GM21390 (cell line): ENCODE results near the gene RBM19.
"Not testable (repeated sequence)": the region's sequence is repeated elsewhere in the genome, so short reads cannot be mapped to it uniquely, and the experiment has no call there.

Source experiments
- ATAC-seq: cut with Tn5 transposase; IDR thresholded peaks from one replicate; pipeline ENCODE4 v1.9.1; 2021; ENCODE audit not compliant: unreplicated experiment

RBM19 gene, protein sequence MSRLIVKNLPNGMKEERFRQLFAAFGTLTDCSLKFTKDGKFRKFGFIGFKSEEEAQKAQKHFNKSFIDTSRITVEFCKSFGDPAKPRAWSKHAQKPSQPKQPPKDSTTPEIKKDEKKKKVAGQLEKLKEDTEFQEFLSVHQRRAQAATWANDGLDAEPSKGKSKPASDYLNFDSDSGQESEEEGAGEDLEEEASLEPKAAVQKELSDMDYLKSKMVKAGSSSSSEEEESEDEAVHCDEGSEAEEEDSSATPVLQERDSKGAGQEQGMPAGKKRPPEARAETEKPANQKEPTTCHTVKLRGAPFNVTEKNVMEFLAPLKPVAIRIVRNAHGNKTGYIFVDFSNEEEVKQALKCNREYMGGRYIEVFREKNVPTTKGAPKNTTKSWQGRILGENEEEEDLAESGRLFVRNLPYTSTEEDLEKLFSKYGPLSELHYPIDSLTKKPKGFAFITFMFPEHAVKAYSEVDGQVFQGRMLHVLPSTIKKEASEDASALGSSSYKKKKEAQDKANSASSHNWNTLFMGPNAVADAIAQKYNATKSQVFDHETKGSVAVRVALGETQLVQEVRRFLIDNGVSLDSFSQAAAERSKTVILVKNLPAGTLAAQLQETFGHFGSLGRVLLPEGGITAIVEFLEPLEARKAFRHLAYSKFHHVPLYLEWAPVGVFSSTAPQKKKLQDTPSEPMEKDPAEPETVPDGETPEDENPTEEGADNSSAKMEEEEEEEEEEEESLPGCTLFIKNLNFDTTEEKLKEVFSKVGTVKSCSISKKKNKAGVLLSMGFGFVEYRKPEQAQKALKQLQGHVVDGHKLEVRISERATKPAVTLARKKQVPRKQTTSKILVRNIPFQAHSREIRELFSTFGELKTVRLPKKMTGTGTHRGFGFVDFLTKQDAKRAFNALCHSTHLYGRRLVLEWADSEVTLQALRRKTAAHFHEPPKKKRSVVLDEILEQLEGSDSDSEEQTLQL

DNA sequence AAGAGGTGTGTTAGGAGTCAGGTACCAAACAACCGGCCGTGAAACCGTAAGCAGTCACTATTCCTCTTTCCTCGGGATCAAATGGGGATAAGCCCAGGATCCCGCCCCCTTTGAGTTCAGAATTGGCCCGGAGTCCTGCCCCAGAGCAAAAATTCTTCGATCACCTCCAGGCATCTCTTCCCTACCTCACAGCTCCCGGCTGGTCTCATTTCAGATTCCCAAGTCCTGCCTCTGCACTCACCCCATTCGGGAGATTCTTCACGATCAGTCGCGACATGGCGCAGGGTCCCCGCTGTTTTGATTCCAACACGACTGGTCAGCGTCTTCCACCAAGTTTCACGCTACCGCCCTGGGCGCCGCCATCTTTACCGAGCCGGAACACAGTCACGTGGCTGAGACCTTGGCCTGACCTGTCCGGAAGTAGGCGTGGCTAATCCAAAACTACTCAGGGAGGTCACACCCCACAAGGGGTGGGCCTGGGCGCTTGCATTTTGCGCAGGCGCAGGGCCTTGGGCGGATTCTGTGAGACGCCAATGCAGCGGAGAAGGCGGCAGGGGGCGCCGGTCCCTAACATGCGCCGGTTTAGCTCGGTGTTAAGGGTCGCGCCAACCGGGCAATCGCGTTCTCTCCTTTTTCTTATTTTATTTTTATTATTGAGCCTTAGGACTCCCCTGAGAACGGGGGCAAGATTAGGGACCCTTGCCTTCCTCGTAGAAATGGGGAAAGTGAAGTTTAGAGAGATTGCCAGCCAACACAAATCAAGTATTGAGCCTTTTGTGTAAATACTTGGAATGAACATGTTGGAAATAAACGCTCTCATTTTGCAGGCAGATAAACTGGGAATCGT lies at the start of gene RBM19:
RBM19 (minus strand) TSS at position 375 of the 847 bp plus-strand sequence; CDS start at position 277, 98 bp downstream.
- peak; percentile 96 for ATAC-seq

DNA sequence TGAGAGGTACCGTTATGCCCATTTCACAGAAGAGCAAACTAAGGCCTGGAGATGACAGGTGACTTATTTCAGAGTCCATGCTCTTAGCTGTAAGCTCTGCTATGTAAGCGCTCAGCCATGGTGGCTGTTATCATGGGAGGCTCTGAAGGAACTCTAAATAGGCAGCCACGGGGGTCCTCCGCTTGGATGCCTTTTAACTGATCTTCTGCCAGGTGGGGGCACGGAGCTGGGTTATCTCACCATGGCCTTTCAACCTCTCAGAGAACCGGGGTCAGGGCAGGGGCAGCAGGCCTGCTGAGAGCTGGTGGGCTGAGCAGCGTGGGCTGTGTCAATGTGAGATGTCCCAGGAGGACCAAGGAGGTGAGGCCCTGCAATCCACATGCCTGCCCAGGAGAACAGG lies 49.7 kb upstream of the RBM19 start:
- no peak for ATAC-seq

DNA sequence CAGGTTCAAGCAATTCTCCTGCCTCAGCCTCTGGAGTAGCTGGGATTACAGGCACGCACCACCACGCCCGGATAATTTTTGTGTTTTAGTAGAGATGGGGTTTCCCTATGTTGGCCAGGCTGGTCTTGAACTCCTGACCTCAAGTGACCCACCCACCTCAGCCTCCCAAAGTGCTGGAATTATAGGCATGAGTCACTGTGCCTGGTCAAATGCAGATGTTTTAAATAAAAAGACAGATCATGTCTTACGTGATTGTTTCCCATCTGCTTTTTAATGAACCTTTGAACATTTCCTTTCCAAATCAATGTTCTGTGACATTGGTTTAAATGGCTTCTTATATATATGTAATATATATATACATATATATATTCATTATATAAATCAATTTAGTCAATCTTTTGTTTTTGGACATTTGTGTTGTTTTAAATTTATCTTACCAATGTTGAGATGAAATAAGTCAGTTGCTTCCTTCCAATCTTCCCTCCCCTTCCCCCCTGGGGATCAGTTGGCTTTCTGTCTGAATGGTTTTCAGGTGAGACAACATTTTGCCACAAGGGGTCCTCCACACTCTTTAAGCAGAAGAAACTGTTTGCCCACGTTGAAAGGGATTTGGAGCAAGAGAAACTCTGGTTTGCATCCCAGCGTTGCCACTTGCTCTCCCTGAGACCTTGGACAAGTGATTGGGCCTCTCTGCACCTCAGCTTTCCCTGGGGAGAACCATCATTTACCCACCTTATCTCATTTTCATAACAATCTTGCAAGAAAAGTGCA lies 47.6 kb upstream of the RBM19 start:
- ATAC-seq: no peak

DNA sequence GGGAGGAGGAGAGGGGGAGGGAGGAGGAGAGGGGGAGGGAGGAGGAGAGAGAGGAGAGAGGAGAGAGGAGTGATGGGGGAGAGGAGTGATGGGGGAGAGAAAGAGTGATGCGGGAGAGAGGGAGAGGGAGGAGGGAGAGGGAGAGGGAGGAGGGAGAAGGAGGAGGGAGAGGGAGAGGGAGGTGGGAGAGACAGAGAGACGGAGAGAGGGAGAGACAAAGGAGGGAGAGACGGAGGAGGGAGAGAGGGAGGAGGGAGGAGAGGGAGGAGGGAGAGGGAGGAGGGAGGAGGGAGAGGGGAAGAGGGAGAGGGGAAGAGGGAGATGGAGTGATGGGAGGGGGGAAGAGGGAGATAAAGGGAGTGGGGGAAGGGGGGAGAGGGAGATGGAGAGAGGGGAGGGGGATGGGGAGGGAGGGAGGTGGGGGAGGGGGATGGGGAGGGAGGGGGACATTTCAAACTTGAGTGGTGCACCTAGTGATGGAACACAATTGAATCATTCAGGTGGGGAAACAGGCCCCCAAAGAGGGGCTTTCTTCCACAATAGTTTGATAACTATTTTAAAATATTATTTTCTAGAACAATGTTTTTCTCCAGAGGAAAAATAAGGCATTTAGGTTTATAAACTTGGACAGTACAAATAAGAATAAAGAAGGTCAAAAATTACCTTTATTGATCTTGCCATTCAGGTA lies 46.8 kb upstream of the RBM19 start:
- no peak for ATAC-seq

DNA sequence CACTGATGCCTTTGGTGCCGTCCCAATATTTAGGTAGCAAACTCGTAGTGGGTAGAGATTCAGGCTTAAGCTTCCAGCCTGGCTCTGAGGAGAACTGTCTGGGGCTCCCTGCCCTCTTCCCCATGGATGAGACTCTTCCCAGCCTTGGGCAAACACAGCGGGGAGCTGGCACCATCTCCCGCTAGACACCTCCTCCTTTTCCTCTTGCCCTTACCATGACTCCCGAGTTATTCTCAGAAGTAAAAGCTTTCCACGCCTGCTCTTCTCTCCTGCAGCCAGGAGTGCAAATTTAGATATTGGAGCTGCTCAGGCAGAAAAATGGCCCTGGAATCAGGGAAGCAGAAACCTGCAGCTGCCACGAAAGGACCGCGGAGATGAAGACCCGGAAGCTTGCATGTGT lies 45.6 kb upstream of the RBM19 start:
- no peak for ATAC-seq

DNA sequence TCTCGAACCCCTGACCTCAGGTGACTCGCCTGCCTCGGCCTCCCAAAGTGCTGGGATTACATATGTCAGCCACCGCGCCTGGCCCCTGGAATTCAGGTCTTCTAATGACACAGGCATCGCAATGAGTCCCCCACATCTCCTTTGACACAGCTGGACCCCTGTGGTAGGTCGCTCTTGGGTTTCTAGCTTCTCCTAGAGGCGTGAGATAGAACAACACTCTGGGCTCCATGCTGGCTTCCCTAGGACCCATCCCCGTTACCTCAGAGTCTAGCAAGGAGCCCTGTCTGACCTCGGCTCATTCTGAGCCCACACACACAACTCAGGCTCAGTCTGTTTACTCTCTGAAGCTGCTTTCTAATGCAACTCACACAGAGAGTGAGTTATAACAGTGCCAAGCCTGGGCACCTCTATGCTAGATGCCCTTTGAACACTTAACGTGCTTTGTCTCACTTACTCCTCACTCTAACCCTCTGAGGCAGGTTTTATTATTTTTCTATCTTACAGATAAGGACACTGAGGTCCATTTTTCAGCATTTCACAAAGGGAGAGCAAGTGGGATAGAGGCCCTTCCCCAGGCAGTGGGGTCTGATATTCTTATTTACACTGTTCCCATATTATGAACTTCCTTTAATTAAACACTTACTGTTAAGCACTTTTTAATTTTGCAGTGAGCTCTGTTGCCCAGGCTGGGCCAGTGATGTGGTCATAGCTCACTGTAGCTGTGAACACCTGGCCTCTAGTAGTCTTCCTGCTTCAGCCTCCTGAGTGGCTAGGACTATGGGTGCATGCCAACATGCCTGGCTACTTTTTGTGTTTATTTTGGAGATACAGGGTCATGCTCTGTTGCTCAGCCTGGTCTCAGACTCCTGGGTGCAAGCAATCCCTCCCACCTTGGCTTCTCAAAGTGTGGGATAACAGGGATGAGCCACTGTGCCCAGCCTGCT lies 40.6 kb upstream of the RBM19 start:
- ATAC-seq: no peak

DNA sequence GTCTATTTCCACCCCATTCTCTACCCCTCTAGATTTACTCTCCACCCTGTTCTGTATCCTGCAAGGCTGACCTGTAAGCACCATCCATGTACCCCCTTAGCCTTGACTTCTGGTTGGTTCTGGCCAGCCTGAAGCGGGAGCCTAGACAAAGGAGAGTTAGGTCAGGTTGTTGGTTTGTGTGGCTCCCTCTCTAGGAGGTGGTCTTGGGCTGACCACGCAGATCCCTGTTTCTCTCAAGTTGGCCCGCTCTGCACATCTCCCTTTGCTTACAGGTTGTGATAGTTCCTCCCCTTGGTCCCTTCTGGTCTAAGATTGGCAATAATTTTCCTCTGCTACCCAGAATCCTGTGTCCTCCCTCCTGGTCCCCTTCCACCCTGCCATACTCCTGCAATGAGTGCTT lies 38.3 kb upstream of the RBM19 start:
- ATAC-seq: no peak

DNA sequence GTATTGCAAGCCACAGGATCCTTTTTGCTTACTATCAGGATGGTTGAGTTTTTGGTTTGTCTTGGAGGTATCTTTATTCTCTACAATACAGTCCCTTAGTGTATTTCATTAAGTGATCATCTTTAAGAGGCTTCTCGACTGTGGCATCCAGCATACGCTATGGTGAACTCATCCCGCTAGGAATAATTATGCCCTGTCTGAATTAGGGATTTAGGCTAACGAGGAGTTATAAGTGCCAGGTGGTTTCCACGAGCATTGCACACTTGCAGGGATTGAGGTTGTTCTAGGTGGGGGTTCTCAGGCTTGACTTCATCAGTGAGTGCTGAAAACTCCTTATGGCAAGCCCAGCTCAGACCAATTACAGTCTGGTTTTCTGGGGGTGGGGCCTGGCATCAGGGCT lies 37.2 kb upstream of the RBM19 start:
- ATAC-seq: no peak

DNA sequence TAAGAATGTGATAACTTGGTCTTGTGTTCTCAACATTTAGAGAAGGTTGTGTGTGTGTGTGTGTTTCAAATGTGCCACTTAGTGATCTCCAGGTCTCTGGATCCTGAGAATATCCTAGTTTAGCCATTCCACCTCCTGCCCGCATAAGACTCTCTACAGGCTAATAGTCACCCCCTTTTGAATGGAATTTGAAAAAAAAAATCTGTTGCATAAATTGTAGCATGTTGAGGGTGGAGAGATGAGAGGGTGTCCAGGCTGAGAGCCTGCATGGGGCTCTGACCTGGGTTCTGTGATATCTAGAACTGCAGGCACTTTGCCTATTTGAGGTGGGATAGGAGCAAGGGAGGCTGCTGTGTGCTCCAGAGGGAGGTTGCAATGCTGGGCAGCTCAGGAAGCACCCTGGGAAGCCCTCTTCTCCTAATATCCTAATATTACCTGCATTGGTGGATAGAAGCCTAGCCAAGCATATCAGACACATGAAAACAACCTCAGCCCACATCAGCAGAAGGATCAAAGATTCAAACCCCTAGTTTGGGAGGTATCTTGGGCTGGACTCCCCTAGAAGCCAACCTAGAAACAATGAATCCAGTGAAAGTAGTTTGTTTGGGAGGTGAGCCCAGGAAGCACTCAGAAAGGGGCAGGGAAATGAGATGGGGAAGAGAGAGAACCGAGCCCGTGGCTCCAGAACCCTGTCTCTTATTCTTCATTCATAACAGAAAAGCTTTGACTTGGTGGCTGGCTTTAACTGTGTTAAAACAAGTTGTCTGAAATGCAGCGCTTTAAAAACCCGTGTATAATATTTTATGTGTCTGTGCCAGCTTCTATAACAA lies 35.6 kb upstream of the RBM19 start:
- ATAC-seq: no peak

DNA sequence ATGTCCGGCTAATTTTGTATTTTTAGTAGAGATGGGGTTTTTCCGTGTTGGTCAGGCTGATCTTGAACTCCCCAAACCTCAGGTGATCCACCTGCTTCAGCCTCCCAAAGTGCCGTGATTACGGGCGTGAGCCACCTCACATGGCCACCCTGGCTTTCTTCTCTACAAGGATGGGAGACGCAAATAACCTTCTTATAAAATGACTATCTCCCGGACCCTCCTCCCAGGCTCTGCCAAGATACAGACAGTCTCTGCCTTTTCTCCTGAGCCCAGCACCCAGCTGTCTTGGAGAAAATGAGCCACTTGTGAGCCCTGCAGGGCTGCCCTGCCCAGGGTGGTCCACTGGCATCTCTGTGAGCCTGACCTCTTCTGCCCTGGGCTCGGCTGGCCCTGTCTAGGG lies 34.7 kb upstream of the RBM19 start:
- ATAC-seq: no peak

DNA sequence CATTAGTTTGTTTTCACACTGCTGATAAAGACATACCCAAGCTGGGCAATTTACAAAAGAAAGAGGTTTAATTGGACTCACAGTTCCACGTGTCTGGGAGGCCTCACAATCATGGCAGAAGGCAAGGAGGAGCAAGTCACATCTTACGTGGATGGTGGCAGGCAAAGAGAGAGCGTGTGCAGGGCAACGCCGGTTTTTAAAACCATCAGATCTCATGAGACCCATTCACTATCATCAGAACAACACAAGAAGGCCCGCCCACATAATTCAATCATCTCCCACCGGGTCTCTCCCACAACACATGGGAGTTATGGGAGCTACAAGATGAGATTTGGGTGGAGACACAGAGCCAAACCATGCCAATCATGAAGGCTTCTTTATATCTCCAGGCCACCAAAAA lies 34.1 kb upstream of the RBM19 start:
- ATAC-seq: not testable (repeated sequence)

DNA sequence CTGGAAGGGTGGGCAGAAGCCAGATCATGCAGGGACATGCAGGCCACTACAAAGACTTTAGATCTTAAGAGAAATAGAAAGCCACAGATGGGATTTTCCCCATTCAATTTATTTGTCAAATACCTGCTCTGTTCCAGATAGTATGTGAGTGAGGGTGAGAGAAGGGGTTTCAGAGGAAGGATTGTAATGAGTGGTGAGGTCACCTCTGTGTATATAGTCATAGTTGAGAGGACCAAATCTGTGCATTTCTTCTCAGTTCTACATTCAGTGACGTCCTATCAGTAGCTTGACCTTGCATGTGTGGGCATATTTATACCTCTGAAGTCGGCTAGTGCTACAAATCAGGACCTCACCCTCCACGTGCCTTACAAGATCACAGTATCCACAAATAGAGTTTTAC lies 31.2 kb upstream of the RBM19 start:
- peak; percentile 61 for ATAC-seq

DNA sequence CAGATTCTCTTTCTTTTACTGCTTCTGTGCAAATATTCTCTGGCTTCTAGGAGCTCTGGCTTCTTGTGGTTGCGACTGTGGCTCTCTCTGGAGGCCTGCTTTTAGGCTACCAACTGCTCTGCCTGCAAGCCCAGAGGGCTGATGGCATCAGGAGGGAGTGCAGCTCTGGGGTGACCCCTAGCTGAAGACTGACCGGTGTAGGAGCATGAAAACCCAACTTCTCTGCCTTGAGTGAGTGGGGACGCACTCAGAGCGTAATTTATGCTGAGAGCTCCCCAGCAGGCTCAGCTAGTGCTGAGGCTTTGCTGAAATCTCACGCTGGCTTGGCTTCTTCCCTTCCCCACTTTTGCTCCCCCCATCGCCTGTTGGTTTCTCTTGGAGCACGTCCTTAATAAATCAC lies 29.9 kb upstream of the RBM19 start:
- no peak for ATAC-seq

DNA sequence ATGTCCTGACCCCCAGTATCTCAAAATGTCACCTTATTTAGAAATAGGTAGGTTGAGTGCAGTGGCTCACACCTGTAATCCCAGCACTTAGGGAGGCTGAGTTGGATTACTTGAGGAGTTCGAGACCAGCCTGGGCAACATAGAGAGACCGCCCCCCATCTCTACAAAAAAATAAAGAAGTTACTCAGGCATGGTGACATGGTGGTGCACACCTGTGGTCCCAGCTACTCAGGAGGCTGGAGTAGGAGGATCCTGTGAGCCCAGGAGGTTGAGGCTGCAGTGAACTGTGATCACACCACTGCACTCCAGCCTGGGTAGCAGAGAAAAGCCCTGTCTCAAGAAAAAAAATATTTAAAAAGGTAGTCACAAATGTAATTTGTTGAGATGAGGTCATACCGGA lies 27.9 kb upstream of the RBM19 start:
- ATAC-seq: no peak

DNA sequence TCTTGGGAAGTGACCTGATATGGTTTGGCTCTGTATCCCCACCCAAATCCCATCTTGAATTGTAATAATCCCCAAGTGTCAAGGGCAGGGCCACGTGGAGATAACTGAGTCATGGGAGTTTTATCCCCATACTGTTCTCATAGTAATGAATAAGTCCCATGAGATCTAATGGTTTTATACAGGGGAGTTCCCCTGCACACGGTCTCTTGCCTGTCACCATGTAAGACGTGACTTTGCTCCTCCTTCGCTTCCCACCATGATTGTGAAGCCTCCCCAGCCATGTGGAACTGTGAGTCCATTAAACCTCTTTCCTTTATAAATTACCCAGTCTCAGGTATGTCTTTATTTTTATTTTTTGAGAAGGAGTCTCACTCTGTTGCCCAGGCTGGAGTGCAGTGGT lies 26.6 kb upstream of the RBM19 start:
- ATAC-seq: not testable (repeated sequence)

DNA sequence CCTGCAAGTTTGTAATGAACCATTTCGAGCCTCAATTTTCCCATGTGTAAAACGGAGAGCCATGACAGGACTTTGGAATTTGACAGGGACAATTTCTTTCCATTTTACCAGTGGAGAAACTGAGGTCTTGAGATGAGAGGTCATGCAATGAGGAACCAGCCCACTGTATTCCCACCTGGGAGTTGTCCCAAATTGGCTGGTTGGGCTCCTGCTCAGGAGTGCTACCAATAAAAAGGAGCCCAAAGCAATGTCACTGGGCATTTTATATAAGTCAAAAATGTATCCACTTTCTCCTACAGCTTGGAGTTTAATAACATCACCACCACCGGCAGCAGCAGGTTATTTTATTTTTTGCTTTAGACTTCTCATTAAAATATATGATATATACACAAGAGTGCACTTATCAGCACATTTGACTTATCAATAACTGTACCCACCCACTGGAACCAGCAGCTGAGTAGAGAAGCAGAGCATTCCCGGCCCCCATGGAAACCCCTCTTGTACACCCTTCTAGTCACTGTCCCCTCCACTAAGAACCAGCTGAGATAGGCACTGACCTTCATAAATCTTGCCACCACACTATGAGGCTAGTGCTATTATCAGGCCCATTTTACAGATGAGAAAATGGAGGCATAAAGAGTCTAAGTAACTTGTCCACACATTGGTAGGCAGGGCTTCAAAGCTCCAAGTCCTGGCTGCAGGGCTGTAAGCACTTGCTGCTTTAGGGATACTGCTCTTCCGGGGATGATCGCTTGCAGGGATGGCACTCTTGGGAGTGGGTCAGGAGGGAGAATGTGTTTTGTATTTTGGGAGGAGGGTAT lies 25.3 kb upstream of the RBM19 start:
- ATAC-seq: no peak
